Adipocyte (in vitro differentiated cells): Measurements from ENCODE around the gene MPG.

ENCODE experiments used
- DNase-seq: peaks from one replicate; pipeline ENCODE4 v3.0.0-alpha.2; 2015; ENCODE audit warnings: low read depth
- H3K27me3 ChIP-seq: replicated peaks from 2 replicates; pipeline ENCODE4 v1.7.0; 2013; ENCODE audit warnings: mild to moderate bottlenecking, low read length, moderate library complexity; ENCODE audit not compliant: control insufficient read depth, insufficient read depth
- H3K36me3 ChIP-seq: 2 replicates; pipeline ENCODE4 v1.7.0; 2013; ENCODE audit warnings: low read length, mild to moderate bottlenecking, moderate library complexity; ENCODE audit not compliant: control insufficient read depth, insufficient read depth, severe bottlenecking
- H3K4me1 ChIP-seq: 2 replicates; pipeline ENCODE4 v1.7.0; 2013; ENCODE audit warnings: mild to moderate bottlenecking, low read length, moderate library complexity; ENCODE audit not compliant: control insufficient read depth, insufficient read depth
- H3K4me3 ChIP-seq: 2 replicates; pipeline ENCODE4 v1.7.0; 2013; ENCODE audit warnings: mild to moderate bottlenecking, low read length, moderate library complexity
- H3K9ac ChIP-seq: 2 replicates; pipeline ENCODE4 v1.7.0; 2013; ENCODE audit warnings: mild to moderate bottlenecking, low read length, moderate library complexity
- H3K9me3 ChIP-seq: 2 replicates; pipeline ENCODE4 v1.7.0; 2013; ENCODE audit warnings: mild to moderate bottlenecking, low read length, moderate library complexity; ENCODE audit not compliant: control insufficient read depth

Gene MPG

DNA sequence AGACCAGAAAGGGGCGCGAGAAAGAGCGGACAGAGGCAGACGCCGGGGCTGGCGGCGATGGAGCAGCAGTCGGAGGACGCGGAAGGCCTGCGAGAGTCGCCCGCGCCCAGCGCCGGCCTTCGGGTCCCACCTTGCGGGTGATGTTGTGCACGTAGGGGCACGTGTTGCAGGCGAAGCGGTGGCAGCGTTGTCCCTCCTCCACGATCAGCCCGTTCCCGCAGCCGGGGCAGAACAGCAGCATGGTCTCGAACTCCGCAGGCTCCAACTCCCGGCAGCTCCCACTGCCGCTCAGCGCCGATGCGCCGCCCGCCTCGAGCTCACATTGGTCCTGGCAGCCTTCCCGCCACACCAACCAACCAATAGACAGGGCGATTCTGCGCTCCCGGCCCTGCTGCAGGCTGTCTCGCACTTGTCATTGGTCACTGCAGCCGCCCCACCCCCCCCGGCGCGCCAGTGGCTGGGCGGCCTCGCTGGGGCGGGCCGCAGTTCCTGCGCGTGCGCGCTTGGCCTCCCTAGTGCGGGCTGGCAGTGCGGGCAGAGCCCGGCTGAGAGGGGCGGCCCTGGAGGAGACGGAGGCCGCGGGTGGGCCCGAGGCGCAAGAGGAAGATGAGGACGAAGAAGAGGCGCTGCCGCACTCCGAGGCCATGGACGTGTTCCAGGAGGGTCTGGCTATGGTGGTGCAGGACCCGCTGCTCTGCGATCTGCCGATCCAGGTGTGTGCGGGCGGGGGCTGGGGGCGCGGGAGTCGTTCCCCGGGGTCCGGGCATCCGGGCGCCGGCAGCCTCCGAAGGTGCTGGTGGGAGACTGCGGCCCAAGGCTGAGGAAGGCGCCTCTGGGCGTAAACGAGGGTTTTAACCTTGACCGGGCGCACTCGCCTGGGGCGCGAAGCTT is 24.4 kb upstream of the MPG start, which contains the start of the genes POLR3K and SNRNP25:
POLR3K (minus strand) TSS at position 263 of the 891 bp plus-strand sequence; CDS start at position 241, 22 bp downstream.
SNRNP25 (plus strand) TSS at position 483 of the 891 bp plus-strand sequence; CDS start at position 672, 189 bp downstream.
- H3K9ac ChIP-seq: peak within 1 kb of the TSS; percentile 88
- peaks cover 10% of the 10 kb centered on the region for H3K4me1 ChIP-seq
- peak within 1 kb of the TSS; percentile 90 for H3K4me3 ChIP-seq
- peaks cover 32% of the 10 kb centered on the region for H3K36me3 ChIP-seq
- H3K27me3 ChIP-seq: no peaks in the 10 kb centered on the region
- peak; percentile 99 for DNase-seq
- no peaks in the 10 kb centered on the region for H3K9me3 ChIP-seq

GRCh38 chr16:54237-54581 is 23.8 kb upstream of the MPG start:
- Histone ChIP-seq H3K4me3 (peak overlapping the region; percentile 90), H3K9me3 (no peaks in the 10 kb centered on the region), H3K36me3 (peaks cover 38% of the 10 kb centered on the region), H3K27me3 (no peaks in the 10 kb centered on the region), H3K9ac (peak overlapping the region; percentile 88), H3K4me1 (peaks cover 10% of the 10 kb centered on the region)
- DNase-seq: no peak

DNA sequence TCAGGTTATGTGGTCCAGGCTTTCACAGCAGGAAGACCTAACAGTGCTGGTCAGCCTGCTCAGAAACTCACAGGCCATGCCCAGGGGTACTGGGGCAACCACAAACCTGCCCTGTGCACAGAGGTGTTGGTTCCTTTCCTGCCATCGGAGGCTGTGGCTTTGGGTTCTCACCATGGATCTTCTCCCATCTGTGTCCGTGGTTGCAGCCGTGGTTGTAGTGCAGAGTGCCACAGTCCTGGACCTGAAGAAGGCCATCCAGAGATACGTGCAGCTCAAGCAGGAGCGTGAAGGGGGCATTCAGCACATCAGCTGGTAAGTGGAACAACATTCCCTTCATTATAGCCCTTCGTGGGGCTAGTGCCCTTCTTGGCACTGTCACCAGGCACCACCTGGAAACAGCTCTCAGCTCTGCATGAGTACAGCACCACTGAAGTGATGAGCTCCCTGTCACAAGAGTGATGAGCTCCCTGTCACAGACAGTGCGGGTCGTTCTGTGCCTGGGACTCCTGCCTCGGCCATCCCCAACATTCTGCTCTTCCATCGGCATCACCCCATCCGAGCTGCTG is 22.4 kb upstream of the MPG start:
- H3K27me3 ChIP-seq: no peaks in the 10 kb centered on the region
- H3K9ac ChIP-seq: no peak overlapping the region
- no peak overlapping the region for H3K4me3 ChIP-seq
- no peaks in the 10 kb centered on the region for H3K9me3 ChIP-seq
- no peak for DNase-seq
- peaks cover 10% of the 10 kb centered on the region for H3K4me1 ChIP-seq
- peaks cover 52% of the 10 kb centered on the region for H3K36me3 ChIP-seq

DNA sequence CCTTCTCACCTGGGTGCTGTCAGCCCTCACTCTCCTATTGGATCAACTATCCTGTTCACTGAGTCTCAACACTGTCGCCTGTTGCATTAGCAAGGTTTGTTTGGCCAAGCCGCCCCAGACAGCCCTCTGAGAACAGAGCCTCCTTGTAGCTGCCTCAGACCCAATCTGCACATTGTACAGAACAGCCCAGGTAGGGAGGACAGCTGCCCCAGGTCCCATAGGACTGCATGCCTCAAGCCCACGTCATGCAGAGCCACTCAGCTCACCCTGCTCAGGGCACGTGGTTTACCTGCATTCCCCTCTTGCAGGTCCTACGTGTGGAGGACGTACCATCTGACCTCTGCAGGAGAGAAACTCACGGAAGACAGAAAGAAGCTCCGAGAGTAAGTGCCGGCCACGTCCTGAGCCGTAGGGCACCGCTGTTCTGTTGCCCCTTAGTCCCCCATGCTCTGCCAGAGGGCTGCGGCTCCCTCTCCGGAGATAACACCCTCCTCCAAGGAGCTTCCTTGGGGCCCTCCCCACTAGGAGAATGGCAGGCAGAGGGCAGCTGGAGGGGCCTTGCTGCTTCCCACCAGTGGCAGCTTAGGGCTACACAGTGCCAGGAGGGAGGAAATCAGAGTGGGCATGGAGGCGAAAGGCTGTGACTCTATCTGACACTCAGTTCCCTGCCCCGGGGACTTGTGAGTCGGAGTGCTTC is 21.6 kb upstream of the MPG start:
- no peaks in the 10 kb centered on the region for H3K27me3 ChIP-seq
- H3K4me1 ChIP-seq: peaks cover 10% of the 10 kb centered on the region
- no peak overlapping the region for H3K9ac ChIP-seq
- DNase-seq: no peak
- peaks cover 56% of the 10 kb centered on the region for H3K36me3 ChIP-seq
- no peaks in the 10 kb centered on the region for H3K9me3 ChIP-seq
- no peak overlapping the region for H3K4me3 ChIP-seq

DNA sequence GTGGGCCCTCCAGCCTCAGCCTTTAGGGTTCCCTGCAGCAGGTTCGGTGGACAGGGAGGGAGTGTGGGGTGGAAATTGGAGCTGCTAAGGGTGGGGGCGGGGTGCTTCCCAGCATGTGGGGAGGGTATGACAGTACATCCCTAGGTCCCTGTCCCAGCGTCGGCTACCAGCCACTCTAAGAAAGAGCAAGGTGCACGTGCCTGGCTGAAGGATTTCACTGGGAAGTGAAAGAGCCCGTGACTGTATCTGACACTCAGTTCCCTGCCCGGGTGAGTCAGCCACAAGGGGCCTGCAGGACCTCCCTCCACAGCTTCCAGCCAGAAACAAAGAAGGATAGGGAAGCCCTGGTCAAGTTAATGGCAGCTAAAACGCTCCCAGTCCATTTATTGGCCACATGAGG is 20.3 kb upstream of the MPG start:
- Histone ChIP-seq H3K9me3 (no peaks in the 10 kb centered on the region), H3K9ac (peak overlapping the region; percentile 25), H3K4me1 (peaks cover 10% of the 10 kb centered on the region), H3K27me3 (no peaks in the 10 kb centered on the region), H3K4me3 (no peak overlapping the region), H3K36me3 (peaks cover 67% of the 10 kb centered on the region)
- DNase-seq: no peak

DNA sequence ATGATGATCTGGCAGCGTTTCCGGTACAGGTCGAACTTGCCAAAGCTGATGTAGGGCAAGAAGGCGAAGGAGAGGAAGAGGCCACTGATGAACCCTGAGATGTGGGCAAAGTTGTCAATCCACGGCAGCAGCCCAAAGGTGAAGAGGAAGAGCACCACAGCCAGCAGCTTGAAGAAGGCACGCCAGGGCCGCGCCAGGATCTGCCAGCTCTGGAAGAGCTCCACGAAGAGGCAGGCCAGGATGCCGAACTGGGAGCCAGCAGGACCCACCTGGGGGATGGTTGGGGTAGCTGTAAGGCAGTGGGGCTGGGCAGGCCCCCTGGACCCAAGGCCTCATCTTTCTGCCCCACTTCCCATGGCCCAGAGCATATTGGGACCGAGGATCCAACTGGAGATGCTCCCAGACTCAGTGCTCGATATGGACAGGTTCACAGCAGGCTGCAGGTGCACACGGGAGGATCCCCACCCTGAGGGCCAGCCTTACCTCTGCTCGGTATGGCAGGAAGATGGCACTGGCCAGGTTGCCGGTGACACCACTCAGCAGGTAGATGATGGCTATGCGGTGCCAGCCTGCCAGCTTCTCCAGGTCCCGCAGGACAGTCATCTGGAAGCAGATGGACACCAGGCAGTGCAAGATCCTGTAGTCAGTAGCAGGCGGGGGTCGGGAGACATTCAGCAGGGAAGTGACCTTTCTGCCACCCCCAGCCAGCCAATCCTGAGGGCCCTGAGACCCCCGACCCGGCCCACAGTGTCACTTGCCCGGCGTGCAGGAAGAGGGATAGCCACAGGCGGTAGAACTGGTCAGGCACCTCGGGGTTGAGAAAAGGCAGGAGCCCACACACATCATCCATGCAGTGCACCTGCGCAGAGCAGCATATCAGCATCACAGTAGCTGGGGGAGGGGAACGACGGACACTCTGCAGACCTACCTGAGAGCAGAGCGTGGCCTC is 19.3 kb upstream of the MPG start:
- H3K36me3 ChIP-seq: peaks cover 77% of the 10 kb centered on the region
- peaks cover 10% of the 10 kb centered on the region for H3K4me1 ChIP-seq
- no peaks in the 10 kb centered on the region for H3K9me3 ChIP-seq
- H3K4me3 ChIP-seq: no peak overlapping the region
- no peak for DNase-seq
- peak overlapping the region; percentile 25 for H3K9ac ChIP-seq
- no peaks in the 10 kb centered on the region for H3K27me3 ChIP-seq

DNA sequence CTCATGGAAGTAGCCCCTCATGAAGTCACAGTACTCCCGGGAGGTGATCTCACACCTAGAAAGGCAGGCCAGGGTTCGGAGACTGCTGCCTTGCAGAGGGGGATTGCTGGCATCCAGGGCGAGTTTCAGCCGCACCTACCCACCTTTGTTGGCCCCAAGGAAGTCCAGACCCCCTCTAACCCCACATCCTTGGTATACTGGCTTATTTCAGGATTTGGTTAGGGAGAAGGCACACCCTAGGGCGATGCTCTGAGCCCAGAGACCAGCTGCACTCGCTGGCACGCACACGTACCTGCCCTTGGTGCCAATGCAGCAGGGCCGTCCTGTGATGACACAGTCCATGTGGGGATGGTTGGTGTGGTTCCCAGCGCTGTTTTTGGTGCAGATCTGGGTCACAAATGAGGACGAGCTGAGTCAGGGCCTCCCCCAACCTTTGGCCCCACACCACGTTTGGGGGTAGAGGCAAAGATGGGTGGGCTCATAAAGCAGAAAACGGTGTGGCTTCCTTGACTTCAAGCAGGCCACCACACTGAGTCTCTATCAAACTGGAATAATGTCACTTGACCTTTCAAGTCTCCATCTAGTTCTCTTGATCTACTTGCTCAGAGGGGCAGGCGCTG is 18.5 kb upstream of the MPG start:
- H3K9me3 ChIP-seq: no peaks in the 10 kb centered on the region
- no peaks in the 10 kb centered on the region for H3K27me3 ChIP-seq
- no peak overlapping the region for H3K9ac ChIP-seq
- no peak overlapping the region for H3K4me3 ChIP-seq
- DNase-seq: no peak
- peaks cover 5% of the 10 kb centered on the region for H3K4me1 ChIP-seq
- peaks cover 84% of the 10 kb centered on the region for H3K36me3 ChIP-seq

GRCh38 chr16:60166-60565 is 17.9 kb upstream of the MPG start:
- H3K9me3 ChIP-seq: no peaks in the 10 kb centered on the region
- H3K9ac ChIP-seq: no peak overlapping the region
- H3K4me3 ChIP-seq: no peak overlapping the region
- DNase-seq: no peak
- H3K36me3 ChIP-seq: peaks cover 86% of the 10 kb centered on the region
- peaks cover 5% of the 10 kb centered on the region for H3K4me1 ChIP-seq
- H3K27me3 ChIP-seq: no peaks in the 10 kb centered on the region

GRCh38 chr16:60929-61878 is 16.8 kb upstream of the MPG start:
- Histone ChIP-seq H3K27me3 (no peaks in the 10 kb centered on the region), H3K9me3 (no peaks in the 10 kb centered on the region), H3K4me1 (peaks cover 11% of the 10 kb centered on the region), H3K36me3 (peaks cover 75% of the 10 kb centered on the region), H3K4me3 (no peak overlapping the region), H3K9ac (no peak overlapping the region)
- DNase-seq: no peak
